ENCODE data around the gene HYOU1. TPM values are rescaled to one million over a fixed set of nuclear protein-coding genes. Genes with fewer than 3 reads are reported as not detected.
A peak's percentile ranks its signal among the peaks of the same experiment; 100 is the strongest.

Gene HYOU1
- total RNA-seq, 2 donors from 2014 or later: 277 to 315 TPM

DNA sequence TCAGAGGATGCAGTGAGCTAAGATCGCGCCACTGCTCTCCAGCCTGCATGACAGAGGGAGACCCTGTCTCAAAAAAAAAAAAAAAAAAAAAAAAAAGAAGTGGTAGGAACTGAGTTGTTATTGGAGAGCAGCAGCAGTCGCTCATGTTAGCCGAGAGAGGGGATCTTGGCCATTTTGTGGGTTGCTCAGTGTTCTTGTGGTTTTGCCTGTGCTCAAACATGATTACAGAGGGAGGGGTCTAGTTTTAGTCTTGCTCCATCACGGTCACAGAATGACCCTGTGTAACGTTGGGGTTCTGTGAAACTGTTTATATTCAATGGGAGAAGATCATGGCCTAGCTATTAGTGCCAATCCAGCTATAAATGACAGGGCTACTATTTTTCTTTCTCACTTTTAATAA lies 42.7 kb upstream of the HYOU1 start:
- Mint-ChIP-seq H3K27me3 (ENCODE audit: insufficient read depth) (no peaks in the 10 kb centered on the region), H3K27ac (no peak overlapping the region), H3K4me1 (peaks cover 19% of the 10 kb centered on the region), H3K9me3 (no peaks in the 10 kb centered on the region), H3K36me3 (ENCODE audit: low read depth) (peaks cover 30% of the 10 kb centered on the region), H3K4me3 (no peak overlapping the region)
- WGBS, 2 experiments (ENCODE audit: insufficient coverage in 1 of 2, insufficient read length in 1 of 2): 88 to 90% methylated on average over 4 to 6 of the region's 6 CpGs
- DNase-seq: no peak
- H3K4me1 ChIP-seq (ENCODE audit: control insufficient read depth, insufficient read depth, low read length): peaks cover 5% of the 10 kb centered on the region
- H3K9me3 ChIP-seq (ENCODE audit: control insufficient read depth, low read length): no peaks in the 10 kb centered on the region
- H3K36me3 ChIP-seq (ENCODE audit: control insufficient read depth, insufficient read depth, low read length): peaks cover 29% of the 10 kb centered on the region
- H3K27ac ChIP-seq (ENCODE audit: low read depth, low read length): no peak overlapping the region
- H3K27me3 ChIP-seq (ENCODE audit: control insufficient read depth, insufficient read depth, low read length, poor library complexity, severe bottlenecking): no peaks in the 10 kb centered on the region
- H3K4me3 ChIP-seq (ENCODE audit: low read length): no peak overlapping the region
- no peak overlapping the region for H3K9ac ChIP-seq (ENCODE audit: extremely low read depth, low read length, poor library complexity, severe bottlenecking)
- TF ChIP-seq CTCF (conservative IDR thresholded peaks at IDR 0.05): no peak

DNA sequence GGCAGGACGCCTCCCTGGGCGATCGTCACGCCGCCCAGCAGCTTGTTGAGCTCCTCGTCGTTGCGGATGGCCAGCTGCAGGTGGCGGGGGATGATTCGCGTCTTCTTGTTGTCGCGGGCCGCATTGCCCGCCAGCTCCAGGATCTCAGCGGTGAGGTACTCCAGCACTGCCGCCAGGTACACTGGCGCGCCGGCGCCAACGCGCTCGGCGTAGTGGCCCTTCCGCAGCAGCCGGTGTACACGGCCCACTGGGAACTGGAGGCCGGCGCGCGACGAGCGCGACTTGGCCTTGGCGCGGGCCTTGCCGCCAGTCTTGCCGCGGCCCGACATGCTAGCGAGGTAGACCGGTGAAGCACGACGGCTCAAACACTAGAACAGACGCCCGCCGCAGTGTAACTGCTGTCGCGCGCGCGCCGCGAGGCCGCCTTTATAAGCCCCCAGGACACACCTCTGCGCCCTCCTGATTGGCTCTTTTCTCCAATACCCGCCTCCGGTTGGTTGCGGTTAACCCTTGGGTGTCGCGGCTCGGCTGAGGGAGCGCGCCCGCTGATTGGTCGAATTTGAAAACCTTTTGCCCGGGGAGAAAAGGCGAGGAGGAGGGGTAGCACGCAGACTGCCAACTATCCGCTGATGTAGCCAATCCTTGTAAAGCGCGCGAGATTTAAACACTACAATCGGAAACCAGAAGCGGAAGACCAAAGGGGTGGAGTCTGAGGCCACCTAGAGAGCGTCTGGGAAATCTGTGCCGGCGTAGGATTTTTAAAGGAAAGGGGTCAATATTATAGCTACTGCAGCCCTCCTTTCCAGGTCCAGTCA lies 38.3 kb upstream of the HYOU1 start:
- DNase-seq: peak; percentile 100
- Histone ChIP-seq H3K27me3 (ENCODE audit: control insufficient read depth, insufficient read depth, low read length, poor library complexity, severe bottlenecking) (no peaks in the 10 kb centered on the region), H3K4me1 (ENCODE audit: control insufficient read depth, insufficient read depth, low read length) (peaks cover 11% of the 10 kb centered on the region), H3K9ac (ENCODE audit: extremely low read depth, low read length, poor library complexity, severe bottlenecking) (peak overlapping the region; percentile 93), H3K9me3 (ENCODE audit: control insufficient read depth, low read length) (no peaks in the 10 kb centered on the region), H3K36me3 (ENCODE audit: control insufficient read depth, insufficient read depth, low read length) (peaks cover 67% of the 10 kb centered on the region), H3K27ac (ENCODE audit: low read depth, low read length) (peak overlapping the region; percentile 87), H3K4me3 (ENCODE audit: low read length) (peak overlapping the region; percentile 97)
- TF ChIP-seq CTCF (conservative IDR thresholded peaks at IDR 0.05): peak; percentile 48
- Mint-ChIP-seq H3K27me3 (ENCODE audit: insufficient read depth) (no peaks in the 10 kb centered on the region), H3K27ac (peak overlapping the region; percentile 95), H3K36me3 (ENCODE audit: low read depth) (peaks cover 50% of the 10 kb centered on the region), H3K4me1 (peaks cover 18% of the 10 kb centered on the region), H3K9me3 (no peaks in the 10 kb centered on the region), H3K4me3 (peak overlapping the region; percentile 93)
- 0% methylated on average over 35 to 79 of the region's 79 CpGs for WGBS, 2 experiments (ENCODE audit: insufficient coverage in 1 of 2, insufficient read length in 1 of 2)

DNA sequence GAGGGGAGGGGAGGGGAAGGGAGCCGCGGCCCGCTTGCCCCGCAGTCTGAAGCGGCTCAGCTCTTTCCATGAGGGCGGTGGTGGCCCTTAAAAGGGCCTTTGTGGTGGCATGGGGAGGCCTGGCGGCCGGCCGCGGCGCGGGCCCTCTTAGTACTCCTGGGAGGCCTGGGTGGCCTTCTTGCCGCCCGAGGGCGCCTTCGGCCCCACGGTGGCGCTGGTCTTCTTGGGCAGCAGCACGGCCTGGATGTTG lies 37.7 kb upstream of the HYOU1 start:
- Mint-ChIP-seq H3K4me3 (peak overlapping the region; percentile 93), H3K9me3 (no peaks in the 10 kb centered on the region), H3K27me3 (ENCODE audit: insufficient read depth) (no peaks in the 10 kb centered on the region), H3K4me1 (peaks cover 15% of the 10 kb centered on the region), H3K36me3 (ENCODE audit: low read depth) (peaks cover 46% of the 10 kb centered on the region), H3K27ac (peak overlapping the region; percentile 95)
- peak overlapping the region; percentile 93 for H3K9ac ChIP-seq (ENCODE audit: extremely low read depth, low read length, poor library complexity, severe bottlenecking)
- DNase-seq: no peak
- H3K27me3 ChIP-seq (ENCODE audit: control insufficient read depth, insufficient read depth, low read length, poor library complexity, severe bottlenecking): no peaks in the 10 kb centered on the region
- H3K4me1 ChIP-seq (ENCODE audit: control insufficient read depth, insufficient read depth, low read length): peaks cover 11% of the 10 kb centered on the region
- WGBS, 2 experiments (ENCODE audit: insufficient coverage in 1 of 2, insufficient read length in 1 of 2): 0 to 2% methylated on average over 10 to 19 of the region's 19 CpGs
- peak overlapping the region; percentile 97 for H3K4me3 ChIP-seq (ENCODE audit: low read length)
- no peak overlapping the region for H3K27ac ChIP-seq (ENCODE audit: low read depth, low read length)
- H3K36me3 ChIP-seq (ENCODE audit: control insufficient read depth, insufficient read depth, low read length): peaks cover 67% of the 10 kb centered on the region
- no peaks in the 10 kb centered on the region for H3K9me3 ChIP-seq (ENCODE audit: control insufficient read depth, low read length)
- peak; percentile 83 for TF ChIP-seq CTCF (conservative IDR thresholded peaks at IDR 0.05)
